Keratinocyte (primary cell): ENCODE results near the gene PITPNM3. TPM values are rescaled to one million over a fixed set of nuclear protein-coding genes. Genes with fewer than 3 reads are reported as not detected.

Experiments
- DNase-seq: peaks from one replicate; pipeline ENCODE4 v3.0.0-alpha.2; 2011; ENCODE audit warnings: low read depth, missing footprints, low spot score
- FAIRE-seq: peaks from 2 replicates; lab custom pipeline; 2011; peaks lifted over from hg19 to GRCh38; lab: Jason Lieb, UNC
- H2AFZ ChIP-seq: 2 replicates; pipeline ENCODE4 v1.6.0; 2012; ENCODE audit warnings: low read length, control low read depth, inconsistent platforms; ENCODE audit not compliant: control insufficient read depth
- H3K27ac ChIP-seq: 2 replicates; pipeline ENCODE4 v1.5.1; 2011; ENCODE audit warnings: low read length; ENCODE audit not compliant: control insufficient read depth, insufficient read depth
- H3K27me3 ChIP-seq: 3 replicates; pipeline ENCODE4 v1.6.0; 2011; ENCODE audit warnings: low read length; ENCODE audit not compliant: control insufficient read depth, insufficient read depth; ENCODE audit errors: extremely low read depth
- H3K36me3 ChIP-seq, 2 experiments: 2 replicates in 1 of 2; 3 replicates in 1 of 2; pipeline ENCODE4 v1.5.1; 2011; ENCODE audit warnings: low read length in 2 of 2, mild to moderate bottlenecking in 1 of 2; ENCODE audit not compliant: control insufficient read depth in 2 of 2, insufficient read depth in 2 of 2; ENCODE audit errors: extremely low read depth in 1 of 2
- H3K4me1 ChIP-seq: 3 replicates; pipeline ENCODE4 v1.5.1; 2011; ENCODE audit warnings: low read length; ENCODE audit not compliant: control insufficient read depth, insufficient read depth; ENCODE audit errors: extremely low read depth
- H3K4me2 ChIP-seq: 3 replicates; pipeline ENCODE4 v1.6.0; 2011; ENCODE audit warnings: low read depth, low read length; ENCODE audit not compliant: control insufficient read depth, insufficient read depth; ENCODE audit errors: extremely low read depth
- H3K4me3 ChIP-seq, 3 experiments: fragments of 200-600 bp in 1 of 3; sonication (generic) in 1 of 3; 2 replicates in 2 of 3; 3 replicates in 1 of 3; pipeline ENCODE4 v1.5.1; 2011 to 2016; ENCODE audit warnings: low read length in 3 of 3, mild to moderate bottlenecking in 3 of 3, control low read depth in 2 of 3, inconsistent platforms in 1 of 3, low read depth in 1 of 3, mixed read lengths in 1 of 3, mixed run types in 1 of 3, moderate library complexity in 1 of 3; ENCODE audit not compliant: control insufficient read depth in 2 of 3, insufficient read depth in 2 of 3; ENCODE audit errors: extremely low read depth in 1 of 3
- H3K79me2 ChIP-seq: 2 replicates; pipeline ENCODE4 v1.6.0; 2012; ENCODE audit warnings: low read length; ENCODE audit not compliant: control insufficient read depth, insufficient read depth
- H3K9ac ChIP-seq: 3 replicates; pipeline ENCODE4 v1.6.0; 2011; ENCODE audit warnings: low read length; ENCODE audit not compliant: control insufficient read depth, insufficient read depth; ENCODE audit errors: extremely low read depth
- H3K9me1 ChIP-seq: 3 replicates; pipeline ENCODE4 v1.6.0; 2011; ENCODE audit warnings: low read length; ENCODE audit not compliant: control insufficient read depth, insufficient read depth; ENCODE audit errors: extremely low read depth
- H3K9me3 ChIP-seq: 2 replicates; pipeline ENCODE4 v1.5.1; 2012; ENCODE audit warnings: low read depth, low read length; ENCODE audit not compliant: control insufficient read depth
- H4K20me1 ChIP-seq: 3 replicates; pipeline ENCODE4 v1.6.0; 2011; ENCODE audit warnings: low read length; ENCODE audit not compliant: control insufficient read depth, insufficient read depth; ENCODE audit errors: extremely low read depth
- EZH2 ChIP-seq: IDR thresholded peaks from one replicate; pipeline ENCODE4 v1.6.1; 2012; ENCODE audit warnings: inconsistent platforms, mild to moderate bottlenecking, low read length, moderate library complexity
- dilution Hi-C: fragments of 300-500 bp; cut with MboI; formaldehyde crosslinking; loops from one replicate; pipeline ENCODE4 v1.7.0; 2020; ENCODE audit warnings: low sequenced_read_pairs; ENCODE audit not compliant: extremely low pct_ligation_motif_present
- polyA plus RNA-seq, 5 experiments: library from polyadenylated mRNA; depleted of rRNA in 3 of 5; stranded (reverse) in 3 of 5; stranded (forward) in 1 of 5; unstranded in 1 of 5; fragments of >200 nt; gene quantifications; 1 replicate in 1 of 5; 2 replicates in 3 of 5; 3 replicates in 1 of 5; pipeline versions ENCODE4 v1.2.1 to v1.2.3, GENCODE V29; 2011 to 2012; ENCODE audit warnings: missing spikeins in 2 of 5, low read depth in 1 of 5, low replicate concordance in 1 of 5
- TF ChIP-seq, protein P1 (sequence below), 3 experiments: IDR thresholded peaks in 1 of 3; conservative IDR thresholded peaks in 1 of 3; optimal IDR thresholded peaks in 1 of 3; 2 replicates in 2 of 3; 3 replicates in 1 of 3; pipeline versions ENCODE3 to v1.5.1; 2011; ENCODE audit warnings: low read length in 3 of 3, mild to moderate bottlenecking in 3 of 3, moderate library complexity in 2 of 3, control low read depth in 1 of 3, inconsistent platforms in 1 of 3; ENCODE audit not compliant: insufficient read depth in 2 of 3; ENCODE audit errors: extremely low read depth in 1 of 3

The PITPNM3 gene
- polyA plus RNA-seq, 1 donor (not counting 4 experiments of a cell fraction or from before 2014, with no cell fraction given), result 7.7 TPM

DNA sequence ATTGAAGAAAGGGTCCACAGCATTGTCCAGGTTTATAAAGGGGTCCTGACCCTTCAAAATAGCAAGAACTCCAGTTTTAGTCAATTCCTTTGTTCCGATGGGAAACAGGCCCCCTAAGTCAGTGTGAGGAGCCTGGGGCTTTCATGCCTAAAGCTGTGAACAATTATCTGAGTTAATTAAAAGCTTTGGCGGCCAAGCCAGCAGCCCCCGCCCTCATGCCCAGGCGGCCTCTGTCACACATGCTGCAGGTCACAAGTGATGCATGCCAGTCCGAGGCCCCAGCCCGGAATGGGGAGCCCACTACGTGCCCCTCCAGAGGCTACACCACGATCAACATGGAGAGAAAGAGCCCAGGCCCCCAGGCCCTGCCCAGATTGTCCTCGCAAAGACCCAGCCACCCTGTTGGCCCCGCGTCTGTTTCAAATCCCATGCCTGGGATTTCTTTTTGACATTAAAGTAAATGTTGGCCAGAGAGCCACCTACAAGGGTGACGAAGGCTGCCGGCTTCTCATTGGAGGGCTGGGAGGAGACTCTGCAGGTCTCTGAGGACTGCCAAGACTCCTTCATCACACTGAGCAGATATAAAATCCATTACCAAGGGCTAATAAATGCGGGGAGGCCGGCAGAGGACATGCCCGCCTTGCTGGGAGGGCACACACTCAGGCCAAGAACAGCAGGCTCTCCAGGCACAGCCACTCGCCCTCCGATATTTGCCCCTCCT lies 14.5 kb upstream of the PITPNM3 start:
- Histone ChIP-seq H3K9ac (no peak overlapping the region), H3K4me1 (peaks cover 31% of the 10 kb centered on the region), H3K4me2 (no peak overlapping the region), H3K4me3 (no peak overlapping the region), H2AFZ (no peak overlapping the region), H3K36me3 (no peaks in the 10 kb centered on the region), H3K79me2 (no peaks in the 10 kb centered on the region), H3K27ac (no peak overlapping the region), H3K9me1 (no peaks in the 10 kb centered on the region), H3K27me3 (no peaks in the 10 kb centered on the region), H3K9me3 (no peaks in the 10 kb centered on the region), H4K20me1 (no peaks in the 10 kb centered on the region)
- FAIRE-seq, result no peak
- dilution Hi-C loops, result no loop called here
- no peak for DNase-seq
- no peak for TF ChIP-seq EZH2
- TF ChIP-seq, protein P1, sequence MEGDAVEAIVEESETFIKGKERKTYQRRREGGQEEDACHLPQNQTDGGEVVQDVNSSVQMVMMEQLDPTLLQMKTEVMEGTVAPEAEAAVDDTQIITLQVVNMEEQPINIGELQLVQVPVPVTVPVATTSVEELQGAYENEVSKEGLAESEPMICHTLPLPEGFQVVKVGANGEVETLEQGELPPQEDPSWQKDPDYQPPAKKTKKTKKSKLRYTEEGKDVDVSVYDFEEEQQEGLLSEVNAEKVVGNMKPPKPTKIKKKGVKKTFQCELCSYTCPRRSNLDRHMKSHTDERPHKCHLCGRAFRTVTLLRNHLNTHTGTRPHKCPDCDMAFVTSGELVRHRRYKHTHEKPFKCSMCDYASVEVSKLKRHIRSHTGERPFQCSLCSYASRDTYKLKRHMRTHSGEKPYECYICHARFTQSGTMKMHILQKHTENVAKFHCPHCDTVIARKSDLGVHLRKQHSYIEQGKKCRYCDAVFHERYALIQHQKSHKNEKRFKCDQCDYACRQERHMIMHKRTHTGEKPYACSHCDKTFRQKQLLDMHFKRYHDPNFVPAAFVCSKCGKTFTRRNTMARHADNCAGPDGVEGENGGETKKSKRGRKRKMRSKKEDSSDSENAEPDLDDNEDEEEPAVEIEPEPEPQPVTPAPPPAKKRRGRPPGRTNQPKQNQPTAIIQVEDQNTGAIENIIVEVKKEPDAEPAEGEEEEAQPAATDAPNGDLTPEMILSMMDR (optimal IDR thresholded peaks at IDR 0.05 in 1 of 3, IDR thresholded peaks at IDR 0.05 in 1 of 3, conservative IDR thresholded peaks at IDR 0.05 in 1 of 3; ENCODE audit: extremely low read depth in 1 of 3, insufficient read depth in 2 of 3, low read length in 3 of 3), result no peak

GRCh38 chr17:6569370-6570285 lies 13.3 kb upstream of the PITPNM3 start:
- Histone ChIP-seq H3K9ac (no peak overlapping the region), H3K4me3 (no peak overlapping the region), H4K20me1 (no peaks in the 10 kb centered on the region), H3K9me1 (no peaks in the 10 kb centered on the region), H3K36me3 (no peaks in the 10 kb centered on the region), H3K27ac (no peak overlapping the region), H3K4me1 (peaks cover 20% of the 10 kb centered on the region), H3K79me2 (no peaks in the 10 kb centered on the region), H3K4me2 (no peak overlapping the region), H3K9me3 (no peaks in the 10 kb centered on the region), H3K27me3 (no peaks in the 10 kb centered on the region), H2AFZ (no peak overlapping the region)
- TF ChIP-seq EZH2, result no peak
- TF ChIP-seq, protein P1 (optimal IDR thresholded peaks at IDR 0.05 in 1 of 3, IDR thresholded peaks at IDR 0.05 in 1 of 3, conservative IDR thresholded peaks at IDR 0.05 in 1 of 3; ENCODE audit: extremely low read depth in 1 of 3, insufficient read depth in 2 of 3, low read length in 3 of 3), result no peak
- FAIRE-seq (peak; percentile 36), DNase-seq (no peak)
- dilution Hi-C loops, result no loop called here
